GM21825 (cell line): ENCODE data around the gene NUBP1.
A peak's percentile ranks its signal among the peaks of the same experiment; 100 is the strongest.
"Not testable (repeated sequence)": the region's sequence is repeated elsewhere in the genome, so short reads cannot be mapped to it uniquely, and the experiment has no call there.

Experiments
- ATAC-seq: cut with Tn5 transposase; IDR thresholded peaks from one replicate; pipeline ENCODE4 v1.9.1; 2021; ENCODE audit warnings: mild to moderate bottlenecking, moderate library complexity; ENCODE audit not compliant: unreplicated experiment

Gene NUBP1

DNA sequence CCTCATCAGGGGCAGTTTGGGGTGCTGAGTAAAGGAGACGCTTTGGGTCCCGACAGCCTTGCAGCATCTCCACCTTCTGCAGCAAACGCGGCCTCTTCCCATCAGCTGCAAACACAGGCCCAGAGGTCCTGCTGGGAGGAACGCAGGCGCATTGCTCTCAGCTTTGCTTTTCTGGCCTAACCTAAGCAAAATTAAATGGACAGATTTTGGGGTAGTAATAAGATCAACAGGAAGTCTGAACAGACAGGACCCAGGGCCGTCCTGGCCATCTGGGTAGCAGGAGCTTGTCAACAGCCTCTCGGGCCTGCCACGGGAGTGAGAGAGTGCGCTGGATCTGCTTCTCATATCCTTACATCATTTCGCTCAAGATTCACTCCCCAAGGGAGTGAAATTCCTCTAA, 7.2 kb downstream of the NUBP1 start:
- ATAC-seq = no peak

DNA sequence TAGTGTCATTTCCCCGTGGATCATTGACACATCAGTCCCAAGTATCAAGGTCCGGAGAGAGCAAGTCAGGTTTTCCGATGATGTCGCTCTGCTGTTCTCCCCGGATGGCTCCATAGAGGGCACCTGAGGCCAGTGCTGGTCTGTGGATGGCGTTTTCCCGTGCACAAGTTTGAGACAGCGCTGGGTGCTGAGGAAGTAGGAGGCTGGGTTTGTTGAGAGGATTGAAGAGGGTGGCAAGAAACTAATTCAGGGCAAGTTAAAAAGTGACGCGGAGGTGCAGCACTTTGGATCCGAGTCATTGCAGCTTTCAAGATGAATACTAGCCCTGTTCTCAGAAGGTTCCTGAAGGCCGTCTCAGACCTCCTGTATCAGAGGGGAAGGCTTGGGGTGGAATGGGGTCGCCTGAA, 7.7 kb downstream of the NUBP1 start:
- ATAC-seq = no peak

DNA sequence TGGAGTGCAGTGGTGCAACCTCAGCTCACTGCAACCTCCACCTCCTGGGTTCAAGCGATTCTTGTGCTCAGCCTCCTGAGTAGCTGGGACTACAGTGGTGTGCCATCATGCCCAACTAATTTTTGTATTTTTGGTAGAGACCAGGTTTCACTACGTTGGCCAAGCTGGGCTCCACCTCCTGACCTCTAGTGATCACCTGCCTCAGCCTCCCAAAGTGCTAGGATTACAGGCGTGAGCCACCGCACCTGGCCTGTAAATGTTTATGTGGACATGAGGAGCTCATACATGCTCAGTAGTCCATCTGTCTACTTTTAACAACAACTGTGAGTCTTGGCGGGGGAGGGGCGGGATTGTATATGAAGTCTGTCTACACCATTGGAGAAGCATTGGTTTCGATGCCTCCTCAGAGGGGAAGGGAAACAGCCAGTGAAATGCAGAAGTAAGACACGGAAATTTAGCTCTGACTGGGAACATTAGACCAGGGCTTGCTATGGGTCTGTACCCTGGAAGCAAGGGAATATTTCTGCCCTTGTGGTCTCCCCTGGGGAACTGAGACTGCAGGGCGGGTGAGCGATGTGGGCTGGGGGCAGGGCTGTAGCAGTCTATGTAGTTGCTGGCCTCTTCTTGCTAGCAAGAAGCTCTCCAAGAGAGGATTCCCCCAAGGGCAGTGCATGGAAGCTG, 9.3 kb downstream of the NUBP1 start:
- ATAC-seq = peak; percentile 59

DNA sequence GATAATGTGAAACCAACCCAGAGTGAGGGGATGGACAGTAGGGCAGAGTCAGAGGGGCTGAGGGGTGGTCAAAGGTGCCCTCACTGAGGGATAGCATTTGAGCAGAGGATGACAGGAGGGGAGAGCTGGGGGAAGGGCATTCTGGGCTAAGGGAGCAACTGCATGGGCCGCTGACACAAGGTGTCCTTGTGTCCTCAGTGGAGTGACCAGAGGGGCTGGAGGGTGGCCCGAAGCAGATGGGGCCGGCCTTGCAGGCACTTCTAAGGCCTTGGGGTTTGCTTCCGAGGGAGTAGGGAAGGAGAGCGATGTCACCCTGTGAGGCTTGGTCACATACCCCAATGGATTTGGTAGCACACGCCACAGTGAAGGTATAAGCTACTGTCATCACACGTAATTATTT, 10.0 kb downstream of the NUBP1 start:
- ATAC-seq = no peak

DNA sequence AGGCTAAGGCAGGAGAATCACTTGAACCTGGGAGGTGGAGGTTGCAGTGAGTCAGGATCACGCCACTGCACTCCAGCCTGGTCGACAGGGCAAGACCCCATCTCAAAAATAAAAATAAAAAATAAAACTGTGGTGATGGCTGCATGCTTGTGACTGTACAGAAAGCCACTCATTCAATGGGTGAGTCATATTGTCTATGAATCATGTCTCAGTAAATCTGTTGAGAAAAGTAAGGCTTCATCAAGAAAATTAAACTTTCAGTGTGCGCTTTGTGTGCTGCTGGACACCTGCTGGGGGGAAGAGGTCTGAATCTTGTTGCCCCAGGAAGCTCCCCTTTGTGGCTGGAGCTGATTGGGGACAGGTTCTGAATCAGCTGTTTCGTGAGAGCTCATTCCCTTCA, 11.3 kb downstream of the NUBP1 start:
- no peak for ATAC-seq

DNA sequence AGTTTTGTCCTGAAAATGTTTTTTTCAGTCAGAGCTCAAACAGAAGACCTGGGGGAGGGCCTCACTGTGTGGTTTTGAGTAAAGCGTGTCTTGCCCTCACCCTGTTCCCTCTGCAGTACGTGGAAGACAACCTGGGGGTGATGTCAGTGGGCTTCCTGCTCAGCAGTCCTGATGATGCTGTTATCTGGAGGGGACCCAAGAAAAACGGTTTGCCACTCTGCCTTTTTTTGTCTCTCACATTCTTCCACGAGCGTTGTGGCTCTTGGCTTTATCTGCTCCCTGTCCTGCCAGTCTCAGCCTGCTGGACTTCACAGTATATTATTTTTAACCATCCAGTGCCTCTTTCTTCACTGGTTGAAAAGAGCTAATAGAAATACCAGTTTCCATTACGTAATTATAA, 12.9 kb downstream of the NUBP1 start:
- no peak for ATAC-seq

DNA sequence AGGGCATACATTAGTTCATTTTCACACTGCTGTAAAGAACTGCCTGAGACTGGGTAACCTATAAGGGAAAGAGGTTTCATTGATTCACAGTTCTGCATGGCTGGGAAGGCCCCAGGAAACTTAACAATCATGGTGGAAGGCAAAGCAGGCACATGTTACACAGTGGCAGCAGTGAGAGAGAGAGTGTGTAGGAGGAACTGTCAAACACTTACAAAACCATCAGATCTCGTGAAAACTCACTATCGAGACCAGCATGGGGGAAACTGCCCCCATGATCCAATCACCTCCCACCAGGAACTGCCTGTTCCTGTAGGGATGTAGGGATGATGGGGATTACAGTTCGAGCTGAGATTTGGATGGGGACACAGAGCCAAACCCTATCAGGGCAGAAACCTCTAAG, 17.2 kb downstream of the NUBP1 start:
- no peak for ATAC-seq

DNA sequence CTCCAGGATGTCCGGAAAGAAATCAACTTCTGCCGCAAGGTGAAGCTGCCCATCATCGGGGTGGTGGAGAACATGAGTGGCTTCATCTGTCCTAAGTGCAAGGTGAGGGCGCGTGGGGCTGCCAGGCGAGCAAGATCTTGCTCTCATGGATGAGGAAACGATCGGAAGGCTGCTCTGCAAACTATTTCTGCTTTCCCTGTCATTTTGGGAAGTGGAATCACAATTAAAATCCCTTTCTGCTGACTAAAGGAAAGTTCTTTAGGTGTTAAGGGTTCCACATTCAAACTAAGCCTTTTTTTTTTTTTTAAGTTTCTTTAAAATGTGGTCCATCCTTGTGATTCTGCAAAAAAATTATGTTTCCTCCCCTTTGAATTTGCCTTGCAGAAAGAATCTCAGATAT, 17.7 kb downstream of the NUBP1 start:
- ATAC-seq = no peak

DNA sequence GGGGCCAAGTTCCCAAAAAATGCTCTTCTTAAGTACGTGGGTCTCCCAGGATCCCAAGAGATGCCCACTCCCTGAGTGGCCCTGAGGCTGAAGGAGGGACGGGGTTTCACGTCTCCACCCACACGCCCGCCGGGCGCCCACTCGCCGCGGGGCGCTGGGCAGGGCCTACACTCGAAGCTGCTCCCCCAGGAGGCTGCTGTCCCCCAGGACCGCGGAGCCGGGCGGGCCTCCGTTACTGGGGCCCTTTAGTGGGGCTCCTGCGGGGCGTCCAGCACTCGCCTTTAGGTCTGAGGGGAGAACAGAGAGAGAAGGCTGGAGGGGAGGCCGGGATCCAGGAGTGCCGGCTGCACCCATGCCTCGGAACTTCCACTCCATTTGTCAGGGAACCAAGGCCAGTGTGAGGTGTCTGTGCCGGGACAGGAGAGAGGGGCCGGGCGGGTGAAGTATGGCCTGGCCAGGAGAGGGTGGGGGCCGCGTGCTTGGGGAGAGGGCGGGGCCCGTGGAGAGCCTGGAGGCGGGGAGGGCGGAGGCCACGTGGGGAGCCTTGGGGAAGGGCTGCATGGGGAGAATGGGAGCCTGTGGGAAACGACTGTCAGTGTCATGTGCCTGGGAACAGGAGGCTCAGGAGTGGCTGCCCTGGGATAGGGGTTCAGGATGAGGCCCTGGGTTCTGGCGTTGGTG, 18.8 kb downstream of the NUBP1 start:
- no peak for ATAC-seq

DNA sequence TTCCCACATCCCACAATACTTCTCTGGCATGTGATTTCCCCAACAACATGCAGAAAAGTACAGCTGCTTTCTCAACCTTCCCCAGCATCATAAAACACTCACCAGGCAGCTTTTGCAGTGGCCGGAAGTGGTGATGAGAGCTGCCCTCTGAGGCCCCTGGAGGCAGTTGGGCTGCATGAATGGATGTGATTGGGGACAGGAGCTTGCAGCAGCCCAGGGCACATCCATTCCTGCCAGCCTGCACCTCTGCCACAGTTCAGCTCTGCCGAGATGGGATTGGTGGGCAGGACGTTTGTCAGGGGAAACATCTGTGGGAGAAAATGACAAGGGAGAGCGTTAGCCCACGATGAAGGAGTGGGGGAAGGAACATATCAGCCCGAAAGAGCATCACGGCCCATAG, 19.8 kb downstream of the NUBP1 start:
- no peak for ATAC-seq

DNA sequence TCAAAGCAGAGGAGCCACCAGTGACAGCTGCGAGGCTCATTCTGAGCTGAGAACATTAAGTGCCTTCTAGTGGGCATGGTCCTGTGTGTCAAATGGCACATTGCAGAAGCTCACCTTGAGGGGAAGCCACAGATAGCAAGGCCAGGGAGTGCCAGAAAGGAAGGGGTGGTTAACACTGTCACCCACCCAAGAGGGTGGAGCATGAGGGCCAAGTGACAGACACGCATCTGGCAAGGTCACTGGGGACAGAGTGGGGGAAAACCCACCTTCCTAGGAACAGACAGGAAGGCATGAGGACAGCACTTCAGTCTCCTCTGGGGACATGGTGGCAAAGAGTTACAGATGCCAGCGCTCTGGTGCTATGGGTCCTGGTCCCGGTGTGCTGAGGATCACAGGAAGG, 22.1 kb downstream of the NUBP1 start:
- peak; percentile 56 for ATAC-seq

DNA sequence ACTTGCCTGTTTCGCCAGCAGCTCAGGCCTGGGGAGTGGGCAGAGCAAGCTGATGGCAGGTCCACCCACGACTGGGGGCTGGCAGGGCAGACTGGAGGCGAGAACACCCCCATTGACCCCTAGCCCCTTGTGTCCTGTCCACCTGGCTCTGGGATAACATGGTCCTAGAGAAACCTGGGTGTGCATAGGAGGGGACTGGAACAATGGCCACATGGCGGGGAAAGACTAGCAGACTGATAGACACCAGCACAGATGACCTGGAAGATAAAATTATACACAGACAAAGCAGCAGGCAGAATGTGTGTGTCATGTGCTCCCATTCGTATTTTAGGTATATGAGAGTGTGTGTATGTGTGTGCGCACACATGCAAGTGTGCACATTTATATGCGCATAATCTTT, 23.5 kb downstream of the NUBP1 start:
- ATAC-seq = no peak

DNA sequence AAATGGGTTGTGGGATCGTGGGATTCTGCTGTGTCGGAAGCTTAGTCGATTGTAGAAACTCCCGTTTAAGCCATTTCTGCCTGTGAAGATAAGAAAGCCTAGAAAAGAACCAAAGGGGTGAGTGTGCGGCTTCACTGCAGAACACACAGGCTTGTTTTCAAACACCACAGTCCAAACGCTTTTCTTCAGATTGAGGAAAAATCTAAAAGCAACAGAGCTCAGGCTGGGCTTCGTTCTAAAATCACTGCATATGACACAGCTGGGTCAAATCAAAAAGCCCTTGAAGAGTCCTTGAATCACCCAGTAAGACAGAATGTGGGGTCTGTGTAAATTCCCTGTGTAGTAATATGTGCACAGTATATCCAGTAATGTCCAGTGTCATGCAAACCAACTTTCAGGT, 25.7 kb downstream of the NUBP1 start:
- no peak for ATAC-seq

DNA sequence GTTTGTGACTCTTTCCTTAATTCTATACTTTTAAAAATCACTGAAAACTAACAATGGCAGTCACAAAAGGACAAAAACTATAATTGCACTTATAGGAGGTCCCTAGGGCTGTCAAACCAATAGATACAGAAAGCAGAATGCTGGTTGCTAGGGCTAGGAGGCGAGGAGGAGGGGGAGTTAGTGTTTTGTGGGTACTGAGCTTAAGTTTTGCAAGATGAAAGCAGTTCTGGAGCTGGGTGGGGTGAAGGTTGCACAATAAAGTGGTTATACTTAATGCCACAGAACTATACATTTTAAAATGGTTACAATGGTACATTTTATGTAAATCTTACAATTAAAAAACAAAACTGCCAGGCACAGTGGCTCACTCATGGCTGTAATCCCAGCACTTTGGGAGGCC, 27.3 kb downstream of the NUBP1 start:
- ATAC-seq = no peak

DNA sequence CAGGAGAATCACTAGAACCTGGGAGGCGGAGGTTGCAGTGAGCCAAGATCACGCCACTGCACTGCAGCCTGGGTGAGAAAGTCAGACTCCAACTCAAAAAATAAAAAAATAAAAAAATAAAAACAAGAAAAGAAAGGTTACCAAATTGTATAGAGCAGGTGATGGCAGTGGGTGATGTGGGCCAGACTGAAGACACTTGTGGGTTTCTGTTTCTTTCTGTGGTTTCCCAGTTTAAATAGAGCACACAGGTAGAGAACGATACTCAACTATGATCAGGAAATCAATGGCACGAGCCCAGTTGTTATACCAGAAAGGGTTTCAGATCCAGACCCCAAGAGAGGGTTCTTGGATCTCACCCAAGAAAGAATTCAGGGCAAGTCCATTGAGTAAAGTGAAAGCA, 32.6 kb downstream of the NUBP1 start:
- ATAC-seq = peak; percentile 65

DNA sequence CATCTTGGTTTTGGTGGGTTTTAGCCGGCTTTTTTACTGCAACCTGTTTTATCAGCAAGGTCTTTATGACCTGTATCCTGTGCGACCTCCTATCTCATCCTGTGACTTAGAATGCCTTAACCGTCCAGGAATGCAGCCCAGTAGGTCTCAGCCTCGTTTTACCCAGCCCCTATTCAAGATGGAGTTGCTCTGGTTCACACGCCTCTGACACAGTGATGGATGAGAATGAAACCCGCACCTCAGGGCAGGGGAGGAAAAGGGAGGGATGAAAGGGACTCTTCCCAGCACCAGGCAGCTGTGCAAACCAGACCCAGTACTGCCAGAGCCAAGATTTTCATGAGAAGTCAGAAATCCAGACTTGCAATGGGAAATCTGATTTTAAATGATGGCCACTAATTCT, 33.3 kb downstream of the NUBP1 start:
- ATAC-seq = not testable (repeated sequence)

DNA sequence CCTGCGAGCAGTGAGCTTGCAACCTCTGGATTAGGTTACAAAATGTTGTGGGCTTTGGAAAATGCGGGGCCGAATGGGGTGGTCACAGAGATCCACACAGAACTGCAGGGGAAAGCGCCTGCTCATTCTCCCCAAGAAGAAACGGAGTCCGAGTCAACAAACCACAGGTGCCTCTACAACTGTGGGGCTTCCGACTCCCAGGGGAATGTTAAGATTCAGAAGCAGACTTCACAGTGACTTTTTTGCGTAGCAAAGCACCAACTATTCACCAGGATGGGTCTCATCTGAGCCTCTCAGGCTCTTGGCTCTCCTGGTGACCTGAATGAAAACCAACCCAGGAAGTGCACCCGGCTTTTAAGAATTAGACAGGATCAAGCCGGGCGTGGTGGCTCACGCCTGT, 33.7 kb downstream of the NUBP1 start:
- no peak for ATAC-seq

DNA sequence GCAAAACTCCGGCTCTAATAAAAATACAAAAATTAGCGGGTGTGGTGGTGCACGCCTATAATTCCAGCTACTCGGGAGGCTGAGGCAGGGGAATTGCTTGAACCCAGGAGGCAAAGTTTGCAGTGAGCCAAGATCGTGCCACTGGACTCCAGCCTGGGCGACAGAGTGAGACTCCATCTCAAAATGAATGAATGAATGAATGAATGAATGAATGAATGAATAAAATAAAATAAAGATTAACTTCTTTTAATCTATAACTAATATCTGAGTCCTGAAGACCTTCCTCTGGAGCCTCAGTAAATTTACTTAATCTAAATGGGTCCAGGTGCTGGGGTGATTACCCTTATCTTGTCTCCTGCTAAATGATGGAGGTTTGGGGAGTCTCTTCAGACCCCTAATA, 36.3 kb downstream of the NUBP1 start:
- ATAC-seq = not testable (repeated sequence)

DNA sequence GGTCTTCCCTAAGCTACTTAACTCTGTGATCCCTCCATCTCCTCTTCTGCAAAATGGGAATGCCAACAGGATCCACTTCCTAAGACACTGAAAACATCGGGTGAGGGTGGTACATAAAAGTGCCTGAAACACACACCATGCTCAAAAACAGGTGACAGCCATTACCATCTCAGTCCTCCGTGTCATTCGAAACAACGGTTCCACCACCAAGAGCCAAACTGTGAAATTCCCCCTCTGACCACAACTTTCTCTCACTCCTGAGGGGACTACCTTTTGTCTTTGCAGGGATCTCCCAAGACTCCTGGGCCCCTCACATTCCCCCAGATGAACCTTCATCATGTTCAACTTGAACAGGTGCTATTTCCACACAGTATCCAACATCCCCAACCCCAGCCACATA, 37.0 kb downstream of the NUBP1 start:
- ATAC-seq = peak; percentile 42

DNA sequence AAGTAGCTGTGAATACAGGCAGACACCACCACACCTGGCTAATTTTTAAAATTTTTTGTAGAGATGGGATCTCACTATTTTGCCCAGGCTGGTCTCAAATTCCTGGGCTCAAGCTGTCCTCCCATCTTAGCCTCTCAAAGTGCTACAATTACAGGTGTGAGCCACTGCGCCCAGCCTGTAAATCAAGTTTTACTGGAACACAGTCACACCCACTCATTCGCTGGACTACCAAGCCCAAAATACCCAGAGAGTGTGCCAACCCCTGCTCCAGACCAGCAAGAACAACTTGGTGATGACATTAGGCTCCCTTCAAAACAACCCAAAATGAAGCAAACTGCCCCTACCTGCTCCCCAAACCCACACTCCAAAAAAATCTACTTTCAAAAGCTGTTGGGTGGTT, 39.0 kb downstream of the NUBP1 start:
- no peak for ATAC-seq

DNA sequence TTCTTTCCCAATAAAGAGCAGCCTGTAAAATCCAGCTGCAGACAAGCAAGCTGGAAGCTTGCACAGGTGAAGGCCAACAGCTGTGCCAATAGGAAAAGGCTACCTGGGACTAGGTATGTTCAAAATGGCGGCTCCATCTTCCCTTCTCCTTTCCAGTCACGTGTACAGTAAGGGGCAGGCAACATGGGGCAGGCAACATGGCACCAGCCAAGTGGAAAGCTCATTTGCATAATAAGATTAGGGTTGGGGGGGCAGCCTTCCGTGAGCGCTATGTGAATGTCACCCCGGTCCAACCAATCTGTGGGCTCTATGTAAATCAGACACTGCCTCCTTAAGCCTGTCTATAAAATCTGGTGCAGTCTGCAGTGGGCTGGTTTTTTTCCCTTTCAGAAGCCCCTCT, 43.7 kb downstream of the NUBP1 start:
- no peak for ATAC-seq

DNA sequence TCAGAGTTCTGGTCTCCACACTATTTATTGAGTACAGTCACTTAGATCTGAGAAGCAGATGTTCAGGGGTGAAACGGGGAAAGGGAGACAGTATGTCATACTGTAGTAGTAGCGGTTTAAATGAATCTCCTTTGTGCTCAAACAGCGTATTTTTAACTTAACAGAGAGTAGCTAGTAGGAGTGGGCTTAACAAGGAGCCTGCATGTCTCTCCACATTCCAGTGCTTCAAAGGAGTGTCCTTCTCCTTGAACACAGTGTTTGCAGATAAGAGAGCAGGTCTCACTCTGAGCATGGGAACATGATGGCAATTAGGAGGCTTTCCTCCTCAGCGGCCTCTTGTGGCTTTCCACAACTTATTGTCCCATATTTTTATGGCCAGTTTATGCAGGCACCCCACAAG, 45.0 kb downstream of the NUBP1 start:
- not testable (repeated sequence) for ATAC-seq

DNA sequence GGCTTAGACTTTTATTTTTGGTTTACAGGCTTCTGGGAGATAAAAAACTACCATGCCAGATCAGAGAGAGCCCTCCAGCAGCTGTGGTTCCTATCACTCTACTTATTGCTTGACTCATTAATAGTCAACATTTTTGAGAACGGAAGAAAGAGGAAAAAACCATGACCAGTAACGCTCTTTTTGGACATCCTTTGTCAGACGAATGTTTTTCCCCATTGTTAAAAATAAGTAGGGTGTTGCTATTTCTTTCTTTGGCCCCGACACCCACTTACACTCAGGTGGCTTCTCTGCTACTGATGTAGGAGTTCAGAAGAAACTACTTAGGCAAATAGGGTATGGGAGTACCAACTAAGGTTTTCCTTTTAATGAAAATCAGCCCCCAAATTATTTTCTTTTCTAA, 47.4 kb downstream of the NUBP1 start:
- ATAC-seq = no peak
